ENCODE results near the gene HDHD2. TPM values are rescaled to one million over a fixed set of nuclear protein-coding genes. Genes with fewer than 3 reads are reported as not detected.
A peak's percentile ranks its signal among the peaks of the same experiment; 100 is the strongest.
"Not testable (repeated sequence)": the region's sequence is repeated elsewhere in the genome, so short reads cannot be mapped to it uniquely, and the experiment has no call there.

The HDHD2 gene
- total and polyA plus RNA-seq, 9 donors, result 15.3 to 24.5 (median 20.2) TPM

DNA sequence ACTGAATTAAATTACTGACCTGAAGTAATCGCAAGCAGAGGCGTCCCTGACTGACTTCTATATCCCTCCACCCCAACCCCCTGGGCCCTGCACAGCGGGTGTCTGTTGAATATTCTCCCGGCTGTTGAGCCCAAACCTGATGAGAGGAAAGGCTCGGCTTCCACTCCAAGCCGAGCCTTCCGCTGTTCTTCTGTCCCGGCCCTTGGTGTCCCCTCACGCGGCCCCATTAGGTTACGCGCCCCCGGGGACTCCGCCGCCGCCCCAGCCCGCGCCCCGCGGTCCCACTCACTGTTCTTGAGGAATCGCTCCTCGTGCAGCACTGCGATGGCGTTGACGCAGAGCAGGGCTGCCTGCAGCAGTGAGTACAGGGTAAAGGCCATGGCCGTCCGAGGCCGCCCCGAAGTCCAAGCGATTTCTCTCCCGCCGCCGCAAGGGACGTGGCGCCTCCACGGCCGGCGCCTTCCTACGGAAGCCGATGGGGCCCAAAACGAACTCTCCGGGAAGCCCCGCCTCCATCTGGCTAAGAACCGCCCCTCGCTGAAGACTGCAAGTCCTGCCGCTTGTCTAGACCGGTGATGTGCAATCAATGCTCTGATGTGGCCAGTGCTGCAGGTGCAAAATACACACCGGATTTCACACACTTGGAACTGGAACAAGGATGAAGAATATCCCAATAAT, 25.7 kb upstream of the HDHD2 start, which contains the start of gene IER3IP1:
IER3IP1 (minus strand) TSS at position 467 of the 678 bp plus-strand sequence; CDS start at position 380, 87 bp downstream.
- Histone ChIP-seq H3K4me3 (ENCODE audit: low read length) (peak within 1 kb of the TSS; percentile 98), H3K36me3 (ENCODE audit: control insufficient read depth, insufficient read depth, low read length) (peaks cover 4% of the 10 kb centered on the region), H3K9me3 (replicated peaks; ENCODE audit: control insufficient read depth, low read depth, low read length) (no peaks in the 10 kb centered on the region), H3K4me1 (ENCODE audit: control insufficient read depth, insufficient read depth, low read length) (peaks cover 9% of the 10 kb centered on the region), H3K27ac (ENCODE audit: low read length) (peak within 1 kb of the TSS; percentile 92), H3K27me3 (ENCODE audit: control insufficient read depth, insufficient read depth, low read length) (no peaks in the 10 kb centered on the region)
- DNase-seq, result peak; percentile 96
- WGBS (ENCODE audit: insufficient coverage), result under 1% methylated on average over 48 of the region's 48 CpGs

DNA sequence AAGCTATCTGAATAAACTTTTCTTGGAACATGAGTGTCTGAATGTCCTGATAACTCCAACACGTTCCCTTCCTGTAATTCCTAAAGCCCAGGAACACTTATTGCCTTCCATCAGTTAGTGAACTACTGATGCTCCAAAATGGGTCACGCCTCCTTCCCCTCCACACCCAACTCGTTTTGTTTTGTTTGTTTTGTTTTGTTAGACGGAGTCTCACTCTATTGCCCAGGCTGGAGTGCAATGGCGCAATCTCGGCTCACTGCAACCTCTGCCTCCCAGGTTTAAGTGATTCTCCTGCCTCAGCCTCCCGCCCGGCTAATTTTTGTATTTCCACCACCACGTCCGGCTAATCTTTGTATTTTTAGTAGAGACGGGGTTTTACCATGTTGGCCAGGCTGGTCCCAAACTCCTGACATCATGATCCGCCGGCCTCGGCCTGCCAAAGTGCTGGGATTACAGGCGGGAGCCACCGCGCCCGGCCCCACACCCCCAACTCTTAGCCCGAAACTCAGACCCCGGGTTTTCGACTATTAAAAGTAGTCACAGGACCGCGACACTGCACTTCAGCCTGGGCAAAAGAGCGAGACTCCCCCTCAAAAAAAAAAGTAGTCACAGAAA, 25.1 kb upstream of the HDHD2 start:
- peaks cover 4% of the 10 kb centered on the region for H3K36me3 ChIP-seq (ENCODE audit: control insufficient read depth, insufficient read depth, low read length)
- DNase-seq, result peak; percentile 7
- H3K9me3 ChIP-seq (replicated peaks; ENCODE audit: control insufficient read depth, low read depth, low read length), result no peaks in the 10 kb centered on the region
- peak overlapping the region; percentile 98 for H3K4me3 ChIP-seq (ENCODE audit: low read length)
- peaks cover 9% of the 10 kb centered on the region for H3K4me1 ChIP-seq (ENCODE audit: control insufficient read depth, insufficient read depth, low read length)
- WGBS (ENCODE audit: insufficient coverage), result 0% methylated on average over 14 of the region's 24 CpGs
- H3K27ac ChIP-seq (ENCODE audit: low read length), result peak overlapping the region; percentile 92
- H3K27me3 ChIP-seq (ENCODE audit: control insufficient read depth, insufficient read depth, low read length), result no peaks in the 10 kb centered on the region

DNA sequence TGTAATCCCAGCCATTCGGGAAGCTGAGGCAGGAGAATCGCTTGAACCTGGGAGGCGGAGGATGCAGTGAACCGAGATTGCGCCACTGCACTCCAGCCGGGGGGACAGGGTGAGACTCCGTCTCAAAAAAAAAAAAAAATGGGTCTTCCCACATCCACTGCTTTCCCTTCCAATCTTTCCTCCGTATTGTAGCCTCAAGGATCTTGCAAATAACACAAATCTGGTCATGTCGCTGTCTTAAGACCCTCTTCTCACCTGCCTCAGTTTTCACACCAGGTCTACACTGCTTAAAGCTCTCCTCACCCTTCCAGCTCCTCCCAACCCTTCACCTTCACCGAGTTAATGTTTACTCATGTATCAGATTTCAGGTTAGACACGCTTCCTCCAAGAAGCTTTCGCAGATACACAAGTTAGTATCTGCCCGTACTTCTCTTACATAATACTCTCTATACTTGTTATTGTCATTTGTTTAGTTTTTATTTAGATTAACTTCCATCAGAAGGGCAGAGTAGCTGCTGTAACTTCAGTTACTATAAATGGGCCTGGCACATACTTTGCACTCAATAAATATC, 24.3 kb upstream of the HDHD2 start:
- H3K27ac ChIP-seq (ENCODE audit: low read length), result no peak overlapping the region

DNA sequence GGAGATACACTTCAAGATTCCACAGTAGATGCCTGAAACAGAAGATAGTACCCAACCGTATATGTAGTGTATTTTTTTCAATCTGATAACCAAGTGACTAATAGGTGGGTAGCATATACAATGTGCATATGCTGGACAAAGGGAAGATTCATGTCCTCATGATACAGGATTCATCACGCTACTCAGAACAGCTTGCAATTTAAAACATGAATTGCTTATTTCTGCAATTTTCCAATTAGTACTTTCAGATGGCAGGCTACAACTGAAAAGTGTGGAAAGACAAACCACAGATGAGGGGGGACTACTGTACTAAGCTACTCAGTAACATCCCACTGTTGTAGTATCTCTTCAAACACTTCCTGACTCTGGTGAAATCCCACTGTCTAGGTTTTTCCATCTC, 22.2 kb upstream of the HDHD2 start:
- WGBS (ENCODE audit: insufficient coverage), result no CpG with 5 or more reads among the region's 2 CpGs
- no peak for DNase-seq
- H3K4me1 ChIP-seq (ENCODE audit: control insufficient read depth, insufficient read depth, low read length), result peaks cover 9% of the 10 kb centered on the region

More for the DNA sequence above, 24.3 kb upstream of the HDHD2 start:
- H3K36me3 ChIP-seq (ENCODE audit: control insufficient read depth, insufficient read depth, low read length), result peaks cover 4% of the 10 kb centered on the region
- DNase-seq, result no peak
- 95% methylated on average over 9 of the region's 13 CpGs for WGBS (ENCODE audit: insufficient coverage)
- no peaks in the 10 kb centered on the region for H3K9me3 ChIP-seq (replicated peaks; ENCODE audit: control insufficient read depth, low read depth, low read length)
- H3K27me3 ChIP-seq (ENCODE audit: control insufficient read depth, insufficient read depth, low read length), result no peaks in the 10 kb centered on the region
- H3K4me1 ChIP-seq (ENCODE audit: control insufficient read depth, insufficient read depth, low read length), result peaks cover 9% of the 10 kb centered on the region
- peak overlapping the region; percentile 98 for H3K4me3 ChIP-seq (ENCODE audit: low read length)

DNA sequence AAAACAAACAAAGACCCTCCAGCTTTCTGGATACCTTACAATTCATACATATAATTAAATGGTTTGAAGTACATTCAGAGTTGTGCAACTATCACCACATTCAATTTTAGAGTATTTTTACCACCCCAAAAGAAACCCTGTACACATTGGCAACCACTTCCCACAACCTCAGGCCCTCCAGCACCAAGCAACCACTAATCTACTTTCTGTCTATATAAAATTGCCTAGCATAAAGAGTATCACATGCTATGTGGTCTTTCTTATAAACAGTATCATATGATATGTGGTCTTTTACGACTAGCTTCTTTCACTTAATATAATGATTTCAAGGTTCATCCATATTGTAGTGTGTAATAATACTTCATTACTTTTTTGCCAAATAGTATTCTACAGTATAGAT, 18.6 kb upstream of the HDHD2 start:
- no peaks in the 10 kb centered on the region for H3K27me3 ChIP-seq (ENCODE audit: control insufficient read depth, insufficient read depth, low read length)
- H3K27ac ChIP-seq (ENCODE audit: low read length), result no peak overlapping the region
- no CpG with 5 or more reads among the region's 1 CpG for WGBS (ENCODE audit: insufficient coverage)
- no peak overlapping the region for H3K4me3 ChIP-seq (ENCODE audit: low read length)
- no peaks in the 10 kb centered on the region for H3K9me3 ChIP-seq (replicated peaks; ENCODE audit: control insufficient read depth, low read depth, low read length)
- H3K4me1 ChIP-seq (ENCODE audit: control insufficient read depth, insufficient read depth, low read length), result no peaks in the 10 kb centered on the region
- DNase-seq, result no peak
- peaks cover 4% of the 10 kb centered on the region for H3K36me3 ChIP-seq (ENCODE audit: control insufficient read depth, insufficient read depth, low read length)

More for the DNA sequence above, 22.2 kb upstream of the HDHD2 start:
- Histone ChIP-seq H3K27me3 (ENCODE audit: control insufficient read depth, insufficient read depth, low read length) (no peaks in the 10 kb centered on the region), H3K9me3 (replicated peaks; ENCODE audit: control insufficient read depth, low read depth, low read length) (no peaks in the 10 kb centered on the region), H3K27ac (ENCODE audit: low read length) (no peak overlapping the region), H3K36me3 (ENCODE audit: control insufficient read depth, insufficient read depth, low read length) (peaks cover 4% of the 10 kb centered on the region), H3K4me3 (ENCODE audit: low read length) (no peak overlapping the region)

DNA sequence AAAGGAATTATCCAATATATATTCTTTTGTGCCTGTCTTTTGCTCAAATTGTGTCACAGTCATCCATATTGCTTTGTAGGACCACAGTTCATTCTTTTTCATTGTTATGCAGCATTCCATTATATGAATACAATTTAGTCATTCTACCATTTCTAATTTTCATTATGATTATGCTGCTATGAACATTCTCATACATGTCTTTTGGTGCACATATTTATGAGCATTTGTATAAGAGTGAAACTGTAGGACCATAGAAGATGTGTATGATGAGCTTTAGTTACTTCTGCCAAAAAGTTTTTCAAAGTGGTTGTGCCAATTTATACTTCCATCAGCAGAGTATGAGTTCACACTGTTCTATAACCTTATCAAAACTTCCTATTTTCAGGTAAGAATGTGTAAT, 18.2 kb upstream of the HDHD2 start:
- DNase-seq, result no peak
- Histone ChIP-seq H3K9me3 (replicated peaks; ENCODE audit: control insufficient read depth, low read depth, low read length) (no peaks in the 10 kb centered on the region), H3K36me3 (ENCODE audit: control insufficient read depth, insufficient read depth, low read length) (peaks cover 4% of the 10 kb centered on the region), H3K4me1 (ENCODE audit: control insufficient read depth, insufficient read depth, low read length) (no peaks in the 10 kb centered on the region), H3K27ac (ENCODE audit: low read length) (no peak overlapping the region), H3K4me3 (ENCODE audit: low read length) (no peak overlapping the region), H3K27me3 (ENCODE audit: control insufficient read depth, insufficient read depth, low read length) (no peaks in the 10 kb centered on the region)

- Histone ChIP-seq H3K27ac (ENCODE audit: low read length) (no peak overlapping the region), H3K27me3 (ENCODE audit: control insufficient read depth, insufficient read depth, low read length) (no peaks in the 10 kb centered on the region), H3K4me1 (ENCODE audit: control insufficient read depth, insufficient read depth, low read length) (no peaks in the 10 kb centered on the region), H3K36me3 (ENCODE audit: control insufficient read depth, insufficient read depth, low read length) (no peaks in the 10 kb centered on the region), H3K9me3 (replicated peaks; ENCODE audit: control insufficient read depth, low read depth, low read length) (no peaks in the 10 kb centered on the region), H3K4me3 (ENCODE audit: low read length) (no peak overlapping the region)
- 45% methylated on average over 1 of the region's 2 CpGs for WGBS (ENCODE audit: insufficient coverage)
- DNase-seq, result no peak
Measured at GRCh38 chr18:47166294-47166693, 16.0 kb upstream of the HDHD2 start.

GRCh38 chr18:47163241-47163640, 12.9 kb upstream of the HDHD2 start:
- Histone ChIP-seq H3K27me3 (ENCODE audit: control insufficient read depth, insufficient read depth, low read length) (no peaks in the 10 kb centered on the region), H3K4me1 (ENCODE audit: control insufficient read depth, insufficient read depth, low read length) (no peaks in the 10 kb centered on the region), H3K27ac (ENCODE audit: low read length) (no peak overlapping the region), H3K9me3 (replicated peaks; ENCODE audit: control insufficient read depth, low read depth, low read length) (no peaks in the 10 kb centered on the region), H3K36me3 (ENCODE audit: control insufficient read depth, insufficient read depth, low read length) (no peaks in the 10 kb centered on the region), H3K4me3 (ENCODE audit: low read length) (no peak overlapping the region)
- no CpG with 5 or more reads among the region's 5 CpGs for WGBS (ENCODE audit: insufficient coverage)
- DNase-seq, result no peak

- no peak overlapping the region for H3K4me3 ChIP-seq (ENCODE audit: low read length)
- no peak for DNase-seq
Measured at GRCh38 chr18:47160256-47160655, 10.0 kb upstream of the HDHD2 start.

DNA sequence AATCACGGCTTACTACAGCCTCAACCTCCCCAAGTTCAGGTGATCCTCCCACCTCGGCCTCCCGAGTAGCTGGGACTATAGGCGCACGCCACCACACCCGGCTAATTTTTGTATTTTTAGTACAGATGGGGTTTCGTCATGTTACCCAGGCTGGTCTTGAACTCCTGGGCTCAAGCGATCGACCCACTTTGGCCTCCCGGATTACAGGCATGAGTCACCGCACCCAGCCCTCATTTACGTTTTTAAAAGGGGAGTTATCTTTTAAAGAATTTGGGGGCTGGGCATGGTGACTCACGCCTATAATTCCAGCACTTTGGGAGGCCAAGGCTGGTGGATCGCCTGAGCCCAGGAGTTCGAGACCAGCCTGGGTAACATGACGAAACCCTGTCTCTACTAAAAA, 8.1 kb upstream of the HDHD2 start:
- H3K4me3 ChIP-seq (ENCODE audit: low read length); H3K36me3 ChIP-seq (ENCODE audit: control insufficient read depth, insufficient read depth, low read length); H3K27me3 ChIP-seq (ENCODE audit: control insufficient read depth, insufficient read depth, low read length); H3K4me1 ChIP-seq (ENCODE audit: control insufficient read depth, insufficient read depth, low read length); DNase-seq; H3K9me3 ChIP-seq (replicated peaks; ENCODE audit: control insufficient read depth, low read depth, low read length); H3K27ac ChIP-seq (ENCODE audit: low read length): not testable (repeated sequence)
- 94% methylated on average over 6 of the region's 16 CpGs for WGBS (ENCODE audit: insufficient coverage)

More at GRCh38 chr18:47160256-47160655, 10.0 kb upstream of the HDHD2 start:
- WGBS (ENCODE audit: insufficient coverage), result 85% methylated on average over 4 of the region's 5 CpGs
- H3K36me3 ChIP-seq (ENCODE audit: control insufficient read depth, insufficient read depth, low read length), result no peaks in the 10 kb centered on the region
- no peak overlapping the region for H3K27ac ChIP-seq (ENCODE audit: low read length)
- no peaks in the 10 kb centered on the region for H3K9me3 ChIP-seq (replicated peaks; ENCODE audit: control insufficient read depth, low read depth, low read length)
- H3K27me3 ChIP-seq (ENCODE audit: control insufficient read depth, insufficient read depth, low read length), result no peaks in the 10 kb centered on the region
- H3K4me1 ChIP-seq (ENCODE audit: control insufficient read depth, insufficient read depth, low read length), result no peaks in the 10 kb centered on the region
